ENCODE results near the gene SNX8.

Gene SNX8

DNA sequence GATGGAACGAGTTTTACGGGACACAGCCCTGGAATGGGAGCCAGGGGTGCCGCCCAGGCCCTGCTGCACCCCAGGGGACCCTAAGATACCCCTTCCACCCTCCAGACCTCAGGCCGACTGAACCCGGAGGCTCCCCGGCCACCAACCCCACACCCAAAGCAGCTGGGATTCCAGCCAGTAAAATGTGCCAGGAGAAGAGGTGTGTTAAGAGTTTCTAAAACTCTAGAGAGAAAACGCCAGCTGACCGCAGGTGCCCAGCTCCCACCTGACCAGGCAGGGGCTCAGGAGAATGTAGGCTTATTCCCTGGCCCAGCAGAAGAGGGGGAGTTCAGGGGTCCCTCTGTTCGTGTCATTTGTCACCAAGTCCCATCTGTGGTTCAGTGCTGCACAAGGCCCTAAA lies 54.8 kb downstream of the SNX8 start:
- DNase-seq, result no peak

DNA sequence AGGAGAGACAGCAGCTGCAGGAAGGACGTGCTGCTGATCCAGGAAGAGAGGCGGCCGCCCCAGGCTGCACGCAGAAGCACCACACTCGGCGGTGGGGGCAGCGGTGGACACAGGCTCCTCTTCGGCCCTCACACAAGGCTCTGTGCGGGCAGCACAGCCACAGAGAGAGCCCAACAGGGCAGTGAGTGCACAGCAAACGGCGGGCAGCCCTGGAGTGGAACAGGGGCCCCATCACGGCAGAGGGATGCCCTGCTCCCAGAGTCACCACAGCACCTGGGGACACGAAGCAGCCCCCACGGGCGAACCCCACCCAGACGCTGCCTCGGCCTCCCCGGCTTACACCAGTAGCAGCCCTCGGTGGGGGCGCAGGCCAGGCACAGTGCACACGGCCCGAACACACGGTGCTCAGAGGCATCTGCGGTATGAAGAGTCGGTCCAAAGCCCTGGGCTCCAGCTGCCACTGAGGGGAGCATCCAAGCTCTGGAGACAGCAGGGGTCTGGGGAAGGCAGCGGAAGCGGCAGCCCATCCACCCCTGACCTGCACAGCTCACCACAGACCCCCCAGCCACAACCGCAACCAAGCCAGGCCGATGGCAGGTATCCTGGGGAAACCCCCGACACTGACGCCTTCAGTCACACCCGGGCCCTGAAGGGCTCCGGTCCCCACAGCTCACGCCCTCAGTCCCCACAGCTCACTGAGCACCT lies 55.4 kb downstream of the SNX8 start:
- DNase-seq, result no peak

DNA sequence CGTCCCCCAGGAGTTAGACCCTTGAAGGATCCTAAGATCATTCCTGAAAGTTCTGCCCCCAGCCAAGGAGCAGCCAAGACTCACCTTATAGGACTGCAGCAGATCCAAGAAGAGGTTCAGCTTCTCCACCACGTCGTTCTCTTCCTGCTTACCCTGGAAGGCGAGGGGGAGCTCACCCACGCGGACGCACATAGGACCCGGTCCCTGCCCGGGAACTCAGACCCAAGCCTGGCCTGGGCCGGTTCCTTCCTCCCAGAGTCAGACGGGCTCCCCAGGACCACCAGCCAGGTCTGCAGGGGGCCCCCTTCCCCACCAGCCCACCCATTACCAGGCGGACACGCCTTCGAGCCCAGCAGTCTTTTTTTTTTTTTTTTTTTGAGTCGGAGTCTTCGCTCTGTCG lies 56.6 kb downstream of the SNX8 start:
- no peak for DNase-seq

DNA sequence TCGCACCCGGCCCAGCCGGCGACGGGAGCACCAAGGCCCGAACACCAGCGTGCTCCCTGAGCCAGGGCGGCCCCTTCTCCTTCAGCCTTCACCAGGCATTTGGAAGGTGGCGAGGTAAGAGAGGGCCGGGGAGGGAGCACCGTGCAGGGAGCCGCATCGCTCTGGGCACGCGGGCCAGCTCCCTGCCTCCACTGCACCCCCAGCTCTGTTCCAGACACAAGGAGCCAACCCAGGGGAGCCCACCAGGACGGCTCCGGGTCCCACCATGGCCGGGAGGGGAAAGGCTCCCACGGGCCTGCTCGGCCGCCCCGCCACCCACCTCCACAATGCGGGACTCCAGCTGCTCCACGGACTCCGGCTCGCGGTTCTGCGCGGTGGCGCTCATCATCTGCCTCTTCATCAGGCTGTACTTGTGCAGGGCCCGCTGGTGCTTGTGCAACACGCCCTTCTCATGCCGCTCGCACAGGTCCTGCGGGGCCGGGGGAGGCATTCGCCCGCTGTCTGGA lies 57.1 kb downstream of the SNX8 start:
- DNase-seq, result no peak

DNA sequence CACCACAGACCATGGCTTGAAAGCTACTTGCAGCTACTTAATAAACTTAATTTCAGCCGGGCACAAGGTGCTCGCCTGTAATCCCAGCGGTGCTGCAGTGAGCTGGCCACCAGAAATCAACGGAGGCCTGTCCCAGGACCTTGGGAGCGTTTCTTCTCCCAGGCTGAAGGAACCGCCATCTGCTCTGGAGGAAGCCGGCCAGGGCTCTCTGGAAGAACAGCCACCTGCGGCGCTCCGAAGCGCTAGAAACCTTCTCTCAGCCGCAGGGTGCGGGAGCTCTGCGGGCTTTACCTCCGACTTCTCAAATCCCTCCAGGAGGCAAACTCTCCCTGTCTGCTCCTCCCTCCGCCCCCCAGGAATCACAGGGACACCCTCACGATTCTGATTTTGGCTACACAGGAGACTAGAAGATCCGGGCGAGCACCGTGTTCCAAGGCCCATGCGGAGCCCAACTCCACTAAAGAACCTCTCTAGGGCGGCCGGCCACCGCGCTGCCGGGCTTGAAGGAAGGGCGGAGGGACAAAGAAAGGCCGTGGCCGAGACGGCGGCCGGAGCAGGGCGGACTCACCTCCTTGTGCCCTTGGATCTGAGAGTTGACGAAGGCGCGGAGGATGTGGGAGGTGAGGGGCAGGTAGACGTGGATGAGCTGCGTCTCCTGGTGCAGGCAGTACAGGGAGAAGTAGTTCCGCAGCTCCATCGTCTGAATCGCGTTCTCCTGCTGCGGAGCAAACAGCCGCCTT lies 57.8 kb downstream of the SNX8 start:
- no peak for DNase-seq

DNA sequence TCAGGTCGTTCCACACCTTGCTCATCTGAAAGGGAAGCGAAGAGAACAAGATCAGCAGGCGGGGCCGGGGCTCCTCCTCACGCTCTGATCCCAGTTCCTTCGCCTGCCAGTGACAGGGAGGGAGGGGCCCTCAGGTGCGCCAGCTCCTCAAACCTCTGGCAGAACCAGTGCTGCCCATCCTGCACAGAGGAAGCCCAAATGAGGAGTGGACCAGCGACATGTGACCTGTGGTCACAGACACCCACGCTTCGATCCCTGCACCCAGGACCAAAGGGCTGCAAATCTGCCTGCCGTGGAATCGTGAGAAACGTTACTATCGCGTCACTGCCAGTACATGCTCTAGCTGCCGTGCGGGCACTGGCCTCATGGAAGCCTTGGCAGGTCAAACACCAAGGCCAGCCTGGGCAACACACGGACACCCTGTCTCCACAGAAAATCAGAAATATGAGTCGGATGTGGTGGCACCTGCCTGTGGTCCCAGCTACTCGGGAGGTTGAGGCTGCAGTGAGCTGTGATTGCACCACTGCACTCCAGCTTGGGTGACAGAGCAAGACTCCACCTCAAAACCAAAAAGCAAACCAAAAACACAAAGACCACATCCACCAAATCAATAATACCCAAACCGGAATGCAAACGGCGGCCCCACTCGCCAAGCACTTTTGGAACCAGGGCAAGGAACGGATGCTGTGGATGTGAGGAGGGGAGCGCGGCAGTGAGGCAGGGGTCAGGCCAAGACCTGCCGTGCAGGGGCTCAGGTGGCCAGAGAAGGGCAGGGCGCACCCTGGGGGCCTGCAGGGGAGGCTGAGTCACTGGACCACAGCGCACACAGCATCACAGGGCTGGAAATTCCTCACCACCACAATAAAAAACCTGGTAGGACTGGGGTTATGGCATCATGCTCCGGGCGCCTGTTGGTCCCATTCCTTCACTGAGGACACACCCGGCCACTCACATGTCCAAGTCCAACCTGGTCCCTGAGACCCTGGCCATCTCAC lies 58.8 kb downstream of the SNX8 start:
- DNase-seq, result no peak

DNA sequence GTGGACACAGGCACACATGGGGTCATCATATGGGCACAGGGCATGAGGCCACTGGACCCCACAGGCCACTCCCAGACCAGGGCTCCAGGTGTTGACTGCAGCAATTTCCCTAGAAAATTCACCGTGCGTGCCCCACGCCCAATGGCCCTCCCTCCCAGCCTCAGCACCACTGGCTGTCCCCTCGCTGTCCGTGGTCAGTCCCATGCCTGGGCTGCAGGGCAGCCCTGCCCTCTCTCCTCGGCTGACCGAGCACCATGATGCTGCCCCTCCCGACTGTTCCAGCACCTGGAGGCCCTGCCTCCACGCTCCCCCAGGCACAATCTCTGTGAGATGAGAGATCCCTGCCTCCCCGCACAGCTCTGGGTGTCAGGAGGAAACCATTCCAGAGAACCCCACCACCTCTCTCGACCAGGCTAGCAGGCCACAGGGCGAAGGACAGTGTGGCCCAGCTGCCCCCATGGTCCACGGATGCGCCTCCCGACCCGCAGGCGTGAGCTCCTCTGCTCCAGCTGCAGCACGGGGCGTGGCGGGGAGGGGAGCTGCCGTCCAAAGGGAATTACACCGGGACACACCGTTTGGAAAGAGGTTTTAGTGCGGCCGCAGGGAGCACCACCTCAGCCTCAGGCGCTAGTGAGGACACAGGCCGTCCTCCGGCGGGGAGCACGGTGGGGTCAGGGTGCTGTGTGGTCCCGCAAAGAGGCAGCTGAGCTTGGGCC lies 59.7 kb downstream of the SNX8 start:
- DNase-seq, result no peak

DNA sequence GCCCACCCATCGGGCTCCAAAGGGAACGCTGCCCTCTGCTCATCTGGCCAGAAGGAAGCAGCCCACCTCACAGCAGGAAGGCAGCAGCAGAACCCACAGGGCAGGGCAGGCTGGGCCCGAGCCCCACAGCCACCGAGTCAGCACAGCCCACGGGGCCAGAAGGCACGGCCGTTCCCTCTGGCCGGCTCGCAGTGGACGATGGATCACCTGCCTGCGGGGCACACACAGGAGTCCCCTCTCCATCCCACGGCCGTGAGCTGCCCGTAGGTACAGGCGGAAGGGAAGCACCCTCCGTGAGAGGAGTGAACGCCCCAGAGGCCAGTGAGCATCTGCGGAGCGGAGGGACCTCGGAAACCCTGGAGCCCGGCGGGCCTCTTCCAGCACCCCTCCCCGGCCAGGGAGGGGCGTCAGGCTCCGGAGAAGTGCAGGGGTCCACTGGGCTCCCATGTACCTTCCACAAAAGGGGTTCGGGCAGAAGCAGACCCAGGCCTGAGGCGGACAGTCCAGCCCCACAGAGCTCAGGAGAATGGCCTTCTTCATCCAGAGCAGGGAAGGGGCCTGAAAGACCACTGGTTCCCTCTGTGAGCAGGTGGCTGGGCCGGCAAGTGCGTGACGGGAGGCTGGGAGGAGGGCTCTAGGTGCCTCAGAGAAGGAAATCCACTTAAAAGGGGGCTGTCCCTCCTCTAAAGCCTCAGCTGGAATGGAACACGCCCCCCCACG lies 60.6 kb downstream of the SNX8 start:
- no peak for DNase-seq

DNA sequence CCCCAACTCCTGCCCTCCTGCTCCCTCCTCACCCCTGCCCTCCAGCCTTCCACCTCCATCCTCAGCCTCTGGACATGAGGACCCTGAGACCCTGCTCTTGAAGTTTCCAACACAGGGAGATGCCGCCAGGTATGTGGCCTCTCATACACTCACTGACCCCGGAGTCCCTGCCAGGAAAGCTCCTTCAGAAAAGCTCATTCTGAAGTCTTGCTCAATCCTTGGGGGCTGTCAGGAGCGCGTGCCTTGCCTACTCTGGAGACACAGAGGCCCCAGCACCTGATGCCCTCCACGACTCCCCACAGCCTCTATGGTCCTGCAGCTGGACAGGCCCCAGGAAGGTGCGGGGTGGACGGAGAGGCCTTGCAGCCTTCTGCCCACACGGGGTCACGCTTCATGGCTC lies 61.2 kb downstream of the SNX8 start:
- no peak for DNase-seq

DNA sequence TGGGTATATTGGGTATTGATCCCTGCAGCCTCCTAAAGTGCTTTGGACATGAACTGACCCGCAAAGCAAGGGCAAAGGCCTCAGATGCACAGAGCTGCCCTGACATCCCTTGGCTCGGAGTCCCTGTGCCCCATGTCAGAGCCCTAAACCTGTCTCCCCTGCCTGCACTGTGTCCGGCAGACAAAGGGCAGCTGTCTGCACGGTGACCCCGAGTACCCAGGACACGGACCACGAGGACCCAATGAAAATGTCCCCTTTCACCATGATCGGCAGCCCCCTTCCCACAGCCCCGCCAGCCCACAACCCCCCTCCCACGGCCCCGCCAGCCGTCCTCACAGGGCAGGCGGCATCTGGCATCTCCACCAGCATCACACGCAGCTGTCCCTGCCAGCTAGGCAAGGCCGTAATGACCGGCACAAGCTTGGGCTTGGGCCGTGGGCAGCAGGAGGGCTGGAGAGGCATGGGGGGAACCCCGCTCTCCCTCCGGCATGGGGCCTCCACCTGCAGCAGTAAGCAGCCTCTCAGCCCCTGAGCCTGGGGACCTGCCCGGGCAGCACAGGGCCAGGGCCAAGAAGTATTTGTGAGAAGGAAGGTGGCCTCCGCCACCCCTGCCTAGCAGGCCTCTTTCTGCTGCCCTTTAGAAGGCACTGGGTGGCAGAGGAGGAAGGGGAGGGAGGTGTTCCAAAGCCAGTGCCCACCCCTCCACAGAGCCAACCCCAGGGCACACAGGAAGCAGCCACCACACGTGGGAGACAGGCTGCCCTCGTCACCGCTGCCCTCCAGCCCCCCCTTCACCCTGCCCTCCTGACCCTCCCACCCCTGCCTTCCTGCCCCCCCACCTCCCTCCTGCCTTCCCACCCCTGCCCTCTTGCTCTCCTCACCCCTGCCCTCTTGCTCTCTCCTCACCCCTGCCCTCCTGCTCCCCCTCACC lies 62.1 kb downstream of the SNX8 start:
- DNase-seq, result no peak

DNA sequence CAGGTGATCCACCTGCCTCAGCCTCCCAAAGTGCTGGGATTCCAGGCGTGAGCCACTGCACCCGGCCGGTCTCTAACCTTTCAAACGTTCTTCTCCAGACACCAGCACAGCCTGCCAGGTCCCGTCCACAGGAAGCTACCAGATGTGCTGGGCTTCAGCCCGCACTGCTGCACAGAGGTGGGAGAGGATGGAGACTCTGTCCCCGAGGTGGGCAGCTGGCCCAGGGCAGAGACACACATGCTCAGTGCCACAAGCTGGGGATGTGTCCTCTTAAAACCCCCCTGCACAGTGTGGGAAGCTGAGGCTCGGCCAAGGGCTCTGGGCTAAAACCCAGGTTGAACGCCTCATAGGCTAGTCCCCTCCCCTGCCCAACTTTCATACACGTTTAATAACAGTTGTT lies 62.9 kb downstream of the SNX8 start:
- no peak for DNase-seq

DNA sequence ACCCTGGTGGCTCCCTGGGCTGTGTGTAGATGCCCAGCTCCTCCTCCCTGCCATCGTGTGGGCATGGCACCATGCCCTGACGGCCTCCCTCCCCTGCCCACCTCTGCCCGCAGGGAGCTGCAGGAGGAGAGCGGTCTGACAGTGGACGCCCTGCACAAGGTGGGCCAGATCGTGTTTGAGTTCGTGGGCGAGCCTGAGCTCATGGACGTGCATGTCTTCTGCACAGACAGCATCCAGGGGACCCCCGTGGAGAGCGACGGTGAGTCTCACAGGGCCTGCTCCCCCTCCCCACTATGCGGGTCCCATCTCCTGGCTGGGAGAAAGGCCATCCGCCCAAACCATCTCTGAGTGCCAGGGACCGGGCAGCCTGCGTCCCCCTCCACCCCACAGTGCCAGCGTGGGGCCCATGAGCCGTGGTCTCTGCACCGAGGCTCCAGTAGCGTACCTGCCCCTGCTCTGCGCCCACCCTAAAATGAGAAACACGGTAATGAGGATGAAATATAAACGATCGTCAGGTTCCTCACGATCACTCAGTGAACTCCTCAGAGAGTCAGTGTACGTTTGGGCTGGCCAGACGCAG lies 64.4 kb downstream of the SNX8 start:
- DNase-seq, result no peak

DNA sequence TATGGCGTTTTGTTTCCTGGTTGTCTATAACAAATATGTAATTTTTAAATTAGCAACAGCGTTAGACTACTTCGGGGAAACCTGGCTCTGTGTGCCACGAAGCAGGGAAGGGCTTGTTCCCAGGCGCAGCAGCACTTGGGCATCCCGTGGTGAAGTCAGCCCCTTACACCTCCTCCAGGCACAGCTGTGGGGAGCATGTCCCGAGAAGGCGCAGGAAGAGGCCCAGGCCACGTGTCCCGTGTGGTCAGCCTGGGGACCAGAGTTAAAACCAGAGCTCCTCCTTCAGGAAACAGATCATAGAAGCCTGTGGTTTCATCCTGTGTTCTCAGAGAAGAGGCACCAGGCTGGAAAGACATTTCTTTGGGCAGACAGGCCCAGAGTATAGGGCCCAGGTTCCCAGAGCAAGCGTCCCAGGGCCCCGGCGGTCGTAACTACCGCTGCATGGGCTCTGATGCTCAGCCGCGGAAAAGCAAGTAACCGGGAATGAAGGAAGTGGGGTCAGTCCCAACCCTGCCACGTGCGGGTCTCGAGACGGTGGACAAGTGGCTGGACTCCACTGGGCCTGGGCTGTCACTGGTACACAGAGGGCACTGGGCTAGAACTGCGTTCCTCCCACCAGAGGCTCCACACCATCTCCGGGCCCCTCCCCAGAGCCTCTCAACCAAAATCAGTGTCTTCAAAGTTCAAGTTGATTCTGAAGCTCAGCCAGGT lies 65.1 kb downstream of the SNX8 start:
- no peak for DNase-seq

DNA sequence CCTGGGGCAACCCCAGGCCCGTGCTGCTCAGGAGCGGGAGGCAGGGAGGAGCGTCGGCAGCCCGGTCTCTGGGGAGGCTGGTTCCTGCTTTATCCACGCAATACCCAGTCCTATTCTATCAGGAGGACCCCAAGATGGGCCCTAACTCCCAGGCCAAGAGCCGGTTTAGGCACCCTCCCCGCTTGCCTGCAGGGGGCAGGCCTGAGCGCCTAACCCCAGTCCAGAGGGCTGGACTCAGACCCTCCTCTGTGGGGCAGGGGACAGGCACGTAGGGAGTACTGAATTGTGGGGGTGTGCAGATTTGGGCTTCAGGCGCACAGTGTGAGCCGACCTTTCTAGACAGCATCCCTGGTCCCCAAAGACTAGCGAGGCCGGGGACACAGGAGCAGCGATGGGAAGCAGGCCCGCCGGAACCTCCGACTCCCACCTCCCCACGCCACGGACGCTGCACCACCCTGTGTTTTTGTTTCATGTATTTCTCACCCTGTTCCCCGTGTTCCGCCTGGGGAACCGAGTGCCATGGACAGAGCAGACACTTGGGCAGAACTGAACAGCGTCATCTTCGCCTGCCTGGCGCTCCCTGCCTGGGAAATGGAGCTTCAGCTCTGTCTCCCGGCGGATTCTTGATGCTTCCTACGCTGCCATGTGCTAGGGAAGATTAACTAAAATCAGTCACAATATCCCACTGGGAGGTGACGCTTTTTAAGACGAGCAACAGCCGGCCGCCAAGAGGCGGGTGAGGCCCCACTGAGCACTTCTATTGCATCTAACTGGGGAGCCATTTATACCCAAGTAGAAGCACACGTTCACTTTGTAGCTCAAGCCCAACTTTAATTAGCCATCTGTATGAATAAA lies 66.9 kb downstream of the SNX8 start:
- DNase-seq, result no peak

DNA sequence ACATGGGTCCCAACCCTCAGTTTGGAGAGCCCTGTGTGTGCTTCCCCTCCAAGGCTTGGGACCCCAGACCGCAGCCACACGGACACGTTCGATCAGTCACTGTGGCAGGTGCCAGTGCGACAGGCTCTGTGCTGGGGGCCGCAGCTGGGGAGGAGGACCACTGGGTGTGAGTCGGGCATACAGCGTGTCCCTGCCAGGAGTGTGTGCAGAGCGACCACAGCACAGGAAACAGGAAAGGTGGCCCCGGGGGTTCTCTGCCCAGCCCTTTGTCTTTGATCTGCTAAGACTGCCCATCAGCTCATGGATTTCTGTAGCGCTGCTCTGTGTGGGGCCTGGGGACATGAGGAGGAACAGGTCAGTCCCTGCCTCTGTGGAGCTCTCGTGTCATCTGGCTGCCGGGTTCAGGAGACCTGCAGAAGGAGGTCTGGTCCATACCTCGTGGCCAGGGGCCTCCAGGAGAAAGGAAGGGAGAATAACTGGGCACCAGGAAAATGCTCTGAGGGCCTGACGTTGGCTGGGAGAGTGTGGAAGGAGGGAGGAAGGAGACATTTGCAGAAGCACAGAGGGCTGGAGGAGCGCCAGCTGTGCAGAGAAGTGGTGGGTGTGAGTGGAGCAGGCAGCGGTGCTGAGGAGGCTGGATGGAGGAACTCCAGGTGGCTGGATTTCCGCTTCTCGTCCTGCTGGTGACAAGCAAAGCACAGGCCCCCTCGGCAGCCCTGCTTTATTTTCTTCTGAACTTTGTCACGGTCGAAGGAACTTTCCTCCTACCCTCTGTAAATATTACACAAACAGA lies 68.2 kb downstream of the SNX8 start:
- no peak for DNase-seq

DNA sequence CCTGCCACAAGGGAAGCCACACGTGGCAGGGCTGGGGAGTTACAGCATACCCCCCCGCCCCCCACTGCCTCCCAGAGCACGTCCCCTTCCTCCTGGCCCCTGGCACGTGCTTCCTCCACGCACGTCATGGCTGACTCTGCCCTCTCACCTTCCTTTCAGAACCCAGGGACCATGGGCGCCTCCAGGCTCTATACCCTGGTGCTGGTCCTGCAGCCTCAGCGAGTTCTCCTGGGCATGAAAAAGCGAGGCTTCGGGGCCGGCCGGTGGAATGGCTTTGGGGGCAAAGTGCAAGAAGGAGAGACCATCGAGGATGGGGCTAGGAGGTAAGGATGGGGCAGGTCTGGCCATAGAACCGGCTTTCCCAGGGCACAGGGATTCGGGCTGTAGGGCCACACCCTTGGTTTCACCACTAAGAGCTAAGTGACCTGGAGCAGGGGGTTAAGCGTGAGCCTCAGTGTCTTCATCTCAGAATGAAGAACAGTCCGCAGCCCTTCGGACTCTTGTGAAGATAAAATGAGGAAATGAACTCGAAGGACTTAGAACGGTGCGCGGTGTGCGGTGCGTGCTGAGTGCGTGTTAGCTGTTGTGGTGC lies 69.7 kb downstream of the SNX8 start:
- DNase-seq, result no peak

DNA sequence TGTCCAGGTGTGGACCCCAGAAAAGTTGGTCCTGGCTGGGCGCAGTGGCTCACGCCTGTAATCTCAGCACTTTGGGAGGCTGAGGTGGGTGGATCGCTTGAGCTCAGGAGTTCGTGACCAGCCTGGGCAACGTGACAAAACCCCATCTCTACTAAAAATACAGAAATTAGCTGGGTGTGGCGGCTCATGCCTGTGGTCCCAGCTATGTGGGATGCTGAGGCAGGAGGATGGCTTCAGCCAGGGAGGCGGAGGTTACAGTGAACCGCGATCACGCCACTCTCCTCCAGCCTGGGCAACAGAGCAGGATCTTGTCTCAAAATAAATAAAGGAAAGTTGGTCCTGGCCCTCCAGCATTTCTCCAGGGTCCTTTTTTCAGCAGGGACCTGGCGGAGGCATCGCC lies 70.8 kb downstream of the SNX8 start:
- DNase-seq, result no peak
